Fibroblast of the conjunctiva (primary cell): ENCODE results near the gene PCDHB6.
"Not testable (repeated sequence)": the region's sequence is repeated elsewhere in the genome, so short reads cannot be mapped to it uniquely, and the experiment has no call there.

Experiments
- DNase-seq: peaks from one replicate; pipeline ENCODE4 v3.0.0-alpha.2; 2010; ENCODE audit warnings: low read depth

The PCDHB6 gene

GRCh38 chr5:141149812-141150211, at the start of gene PCDHB6:
Gene PCDHB6 (plus strand): TSS chr5:141150057. CDS start chr5:141150258, 201 bp downstream.
- DNase-seq: no peak

- DNase-seq: peak; percentile 2
Observed at GRCh38 chr5:141100243-141100805, 49.5 kb upstream of the PCDHB6 start, which contains the start of gene PCDHB3. Gene PCDHB3 (plus strand): TSS chr5:141100473. CDS start chr5:141100650, 177 bp downstream.

DNA sequence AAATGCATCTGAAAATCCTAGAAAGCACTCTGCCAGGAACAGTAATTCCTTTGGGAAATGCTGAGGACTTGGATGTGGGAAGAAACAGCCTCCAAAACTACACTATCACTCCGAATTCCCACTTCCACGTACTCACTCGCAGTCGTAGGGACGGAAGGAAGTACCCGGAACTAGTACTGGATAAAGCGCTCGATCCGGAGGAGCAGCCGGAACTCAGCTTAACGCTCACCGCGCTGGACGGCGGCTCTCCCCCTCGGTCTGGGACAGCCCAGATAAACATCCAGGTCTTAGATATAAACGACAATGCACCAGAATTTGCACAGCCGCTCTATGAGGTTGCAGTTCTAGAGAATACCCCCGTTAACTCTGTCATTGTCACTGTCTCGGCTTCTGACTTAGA, 48.8 kb upstream of the PCDHB6 start:
- no peak for DNase-seq

DNA sequence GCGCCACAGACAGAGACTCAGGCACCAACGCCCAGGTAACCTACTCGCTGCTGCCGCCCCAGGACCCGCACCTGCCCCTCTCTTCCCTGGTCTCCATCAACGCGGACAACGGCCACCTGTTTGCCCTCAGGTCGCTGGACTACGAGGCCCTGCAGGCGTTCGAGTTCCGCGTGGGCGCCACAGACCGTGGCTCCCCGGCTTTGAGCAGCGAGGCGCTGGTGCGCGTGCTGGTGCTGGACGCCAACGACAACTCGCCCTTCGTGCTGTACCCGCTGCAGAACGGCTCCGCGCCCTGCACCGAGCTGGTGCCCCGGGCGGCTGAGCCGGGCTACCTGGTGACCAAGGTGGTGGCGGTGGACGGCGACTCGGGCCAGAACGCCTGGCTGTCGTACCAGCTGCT, 47.8 kb upstream of the PCDHB6 start:
- DNase-seq: not testable (repeated sequence)

- not testable (repeated sequence) for DNase-seq
Observed at GRCh38 chr5:141102471-141102870, 47.4 kb upstream of the PCDHB6 start.

- no peak for DNase-seq
Observed at GRCh38 chr5:141105350-141105749, 44.5 kb upstream of the PCDHB6 start.

GRCh38 chr5:141119250-141119649, 30.6 kb upstream of the PCDHB6 start:
- DNase-seq: no peak

- DNase-seq: no peak
Observed at GRCh38 chr5:141121563-141121962, 28.3 kb upstream of the PCDHB6 start, which contains the start of gene PCDHB4. Gene PCDHB4 (plus strand): TSS chr5:141121818. CDS start chr5:141121999, 181 bp downstream.

DNA sequence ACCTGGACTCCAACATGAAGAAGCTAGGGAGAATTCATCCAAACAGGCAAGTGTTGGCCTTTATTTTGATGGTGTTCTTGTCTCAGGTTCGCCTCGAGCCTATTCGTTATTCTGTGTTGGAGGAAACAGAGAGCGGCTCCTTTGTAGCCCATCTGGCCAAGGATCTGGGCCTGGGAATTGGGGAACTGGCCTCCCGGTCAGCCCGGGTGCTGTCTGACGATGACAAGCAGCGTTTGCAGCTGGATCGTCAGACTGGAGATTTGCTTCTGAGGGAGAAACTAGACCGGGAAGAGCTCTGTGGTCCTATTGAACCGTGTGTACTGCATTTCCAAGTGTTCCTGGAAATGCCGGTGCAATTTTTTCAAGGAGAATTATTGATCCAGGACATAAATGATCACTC, 27.9 kb upstream of the PCDHB6 start:
- no peak for DNase-seq

GRCh38 chr5:141123396-141124135, 26.3 kb upstream of the PCDHB6 start:
- not testable (repeated sequence) for DNase-seq

DNA sequence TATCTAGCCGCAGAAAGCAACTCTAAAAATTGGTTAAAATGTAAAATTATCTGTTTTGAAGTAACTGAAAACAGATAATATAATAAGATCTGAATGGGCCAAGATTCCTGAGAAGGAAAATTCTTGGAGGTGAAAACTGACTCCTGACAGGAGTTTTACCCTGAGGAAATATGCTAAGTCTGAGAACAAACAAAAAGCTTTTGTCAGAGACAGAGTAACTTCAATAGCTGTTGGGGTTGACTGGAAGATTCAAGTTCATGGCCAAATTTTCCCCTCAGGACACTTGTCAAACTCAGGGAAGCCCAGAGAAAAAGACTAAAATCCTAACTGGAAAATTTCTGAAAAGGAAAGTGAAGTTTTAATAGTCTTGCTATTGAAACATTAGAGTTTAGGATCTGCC, 22.6 kb upstream of the PCDHB6 start:
- DNase-seq: no peak

DNA sequence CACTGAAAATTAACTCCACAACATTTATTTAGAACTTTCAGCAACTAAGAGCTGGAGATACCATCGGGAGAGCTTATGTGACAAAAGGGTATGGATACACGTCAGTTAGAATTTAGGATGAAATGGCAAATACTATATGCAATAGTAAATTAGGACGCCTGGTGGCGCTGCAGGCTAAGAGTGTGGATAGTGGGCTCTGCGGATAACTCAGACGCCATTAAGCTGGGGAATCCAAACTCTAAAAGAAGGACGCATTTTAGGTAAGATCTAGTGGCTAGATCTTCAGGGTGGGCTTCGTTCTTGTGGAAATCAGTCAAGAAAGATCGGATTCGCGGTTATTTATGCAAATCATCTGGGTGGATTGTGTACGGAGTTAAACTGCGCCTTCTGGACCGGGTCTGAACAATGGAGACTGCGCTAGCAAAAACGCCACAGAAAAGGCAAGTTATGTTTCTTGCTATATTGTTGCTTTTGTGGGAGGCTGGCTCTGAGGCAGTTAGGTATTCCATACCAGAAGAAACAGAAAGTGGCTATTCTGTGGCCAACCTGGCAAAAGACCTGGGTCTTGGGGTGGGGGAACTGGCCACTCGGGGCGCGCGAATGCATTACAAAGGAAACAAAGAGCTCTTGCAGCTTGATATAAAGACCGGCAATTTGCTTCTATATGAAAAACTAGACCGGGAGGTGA, 14.7 kb upstream of the PCDHB6 start, which contains the start of gene PCDHB5:
TSS of gene PCDHB5 (plus strand) at position 177 of the 688 bp plus-strand sequence. CDS start at position 406, 229 bp downstream.
- DNase-seq: no peak

GRCh38 chr5:141135718-141136266, 14.1 kb upstream of the PCDHB6 start:
- DNase-seq: no peak

DNA sequence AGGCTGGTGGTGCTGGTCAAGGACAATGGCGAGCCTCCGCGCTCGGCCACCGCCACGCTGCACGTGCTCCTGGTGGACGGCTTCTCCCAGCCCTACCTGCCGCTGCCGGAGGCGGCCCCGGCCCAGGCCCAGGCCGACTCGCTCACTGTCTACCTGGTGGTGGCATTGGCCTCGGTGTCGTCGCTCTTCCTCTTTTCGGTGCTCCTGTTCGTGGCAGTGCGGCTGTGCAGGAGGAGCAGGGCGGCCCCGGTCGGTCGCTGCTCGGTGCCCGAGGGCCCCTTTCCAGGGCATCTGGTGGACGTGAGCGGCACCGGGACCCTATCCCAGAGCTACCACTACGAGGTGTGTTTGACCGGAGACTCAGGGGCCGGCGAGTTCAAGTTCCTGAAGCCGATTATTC, 12.5 kb upstream of the PCDHB6 start:
- not testable (repeated sequence) for DNase-seq

DNA sequence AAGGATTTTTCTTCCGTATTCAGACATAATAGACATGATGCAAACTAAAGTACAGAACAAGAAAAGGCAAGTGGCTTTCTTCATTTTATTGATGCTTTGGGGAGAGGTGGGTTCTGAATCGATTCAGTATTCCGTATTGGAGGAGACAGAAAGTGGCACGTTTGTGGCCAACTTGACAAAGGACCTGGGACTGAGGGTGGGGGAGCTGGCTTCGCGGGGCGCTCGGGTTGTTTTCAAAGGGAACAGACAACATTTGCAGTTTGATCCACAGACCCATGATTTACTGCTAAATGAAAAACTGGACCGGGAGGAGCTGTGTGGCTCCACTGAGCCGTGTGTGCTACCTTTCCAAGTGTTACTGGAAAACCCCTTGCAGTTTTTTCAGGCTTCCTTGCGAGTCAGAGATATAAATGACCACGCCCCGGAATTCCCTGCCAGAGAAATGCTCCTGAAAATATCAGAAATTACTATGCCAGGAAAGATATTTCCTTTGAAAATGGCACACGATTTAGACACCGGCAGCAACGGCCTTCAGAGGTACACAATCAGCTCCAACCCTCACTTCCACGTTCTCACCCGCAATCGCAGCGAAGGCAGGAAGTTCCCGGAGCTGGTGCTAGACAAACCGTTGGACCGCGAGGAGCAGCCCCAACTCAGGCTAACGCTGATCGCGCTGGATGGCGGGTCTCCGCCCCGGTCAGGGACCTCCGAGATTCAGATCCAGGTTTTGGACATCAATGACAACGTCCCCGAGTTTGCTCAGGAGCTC, 551 bp downstream of the PCDHB6 start:
- DNase-seq: no peak

DNA sequence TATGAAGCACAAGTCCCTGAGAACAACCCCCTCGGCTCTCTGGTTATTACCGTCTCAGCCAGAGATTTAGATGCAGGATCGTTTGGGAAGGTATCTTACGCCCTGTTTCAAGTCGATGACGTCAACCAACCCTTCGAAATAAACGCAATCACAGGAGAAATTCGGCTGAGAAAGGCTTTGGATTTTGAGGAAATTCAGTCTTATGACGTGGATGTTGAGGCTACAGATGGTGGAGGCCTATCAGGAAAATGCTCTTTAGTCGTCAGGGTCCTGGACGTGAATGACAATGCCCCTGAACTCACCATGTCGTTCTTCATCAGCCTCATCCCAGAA, 1.1 kb downstream of the PCDHB6 start:
- DNase-seq: no peak

GRCh38 chr5:141151632-141152031, 1.8 kb downstream of the PCDHB6 start:
- not testable (repeated sequence) for DNase-seq

GRCh38 chr5:141152096-141152495, 2.2 kb downstream of the PCDHB6 start:
- DNase-seq: not testable (repeated sequence)

DNA sequence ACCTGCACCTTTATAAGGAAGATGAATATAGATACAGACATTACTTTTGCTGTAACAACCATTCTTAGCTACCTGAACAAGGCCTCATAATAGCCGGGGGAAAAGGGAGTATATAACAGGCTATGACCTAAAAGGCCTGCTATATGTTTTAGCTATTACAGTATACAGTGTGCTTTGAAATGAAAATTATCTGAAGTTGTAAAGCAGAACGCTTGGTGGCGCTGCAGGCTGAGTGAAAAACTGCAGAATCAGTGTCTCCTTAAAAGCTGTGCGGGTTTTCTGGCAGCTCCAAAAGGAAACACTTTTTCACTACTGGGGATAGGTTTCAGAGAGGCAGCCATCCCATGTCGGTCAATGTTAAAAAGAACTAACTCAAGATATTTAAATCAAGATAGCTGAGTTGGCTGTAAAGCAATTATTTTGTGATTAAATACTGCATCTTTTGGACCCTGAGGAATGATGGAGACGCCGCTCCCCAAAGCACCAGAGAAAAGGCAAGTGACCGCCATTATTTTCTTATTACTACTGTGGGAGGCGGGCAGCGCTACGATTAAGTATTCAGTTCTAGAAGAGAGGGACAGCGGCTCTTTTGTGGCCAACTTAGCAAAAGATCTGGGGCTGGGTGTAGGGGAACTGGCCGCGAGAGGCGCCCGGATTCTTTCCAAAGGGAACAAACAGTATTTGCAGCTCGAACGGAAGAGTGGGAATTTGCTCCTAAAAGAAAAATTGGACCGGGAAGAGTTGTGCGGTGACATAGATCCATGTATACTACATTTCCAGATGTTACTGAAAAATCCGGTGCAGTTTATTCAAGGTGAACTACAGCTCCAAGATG, 5.9 kb downstream of the PCDHB6 start:
- no peak for DNase-seq

GRCh38 chr5:141157356-141157755, 7.5 kb downstream of the PCDHB6 start:
- DNase-seq: not testable (repeated sequence)

GRCh38 chr5:141157901-141158300, 8.0 kb downstream of the PCDHB6 start:
- not testable (repeated sequence) for DNase-seq
